Measurements from ENCODE around the gene EIF3J. TPM values are rescaled to one million over a fixed set of nuclear protein-coding genes. Genes with fewer than 3 reads are reported as not detected.
A peak's percentile ranks its signal among the peaks of the same experiment; 100 is the strongest.

EIF3J gene
- total and polyA plus RNA-seq, 2 experiments from 2014 or later: 25.2 to 35.9 TPM

DNA sequence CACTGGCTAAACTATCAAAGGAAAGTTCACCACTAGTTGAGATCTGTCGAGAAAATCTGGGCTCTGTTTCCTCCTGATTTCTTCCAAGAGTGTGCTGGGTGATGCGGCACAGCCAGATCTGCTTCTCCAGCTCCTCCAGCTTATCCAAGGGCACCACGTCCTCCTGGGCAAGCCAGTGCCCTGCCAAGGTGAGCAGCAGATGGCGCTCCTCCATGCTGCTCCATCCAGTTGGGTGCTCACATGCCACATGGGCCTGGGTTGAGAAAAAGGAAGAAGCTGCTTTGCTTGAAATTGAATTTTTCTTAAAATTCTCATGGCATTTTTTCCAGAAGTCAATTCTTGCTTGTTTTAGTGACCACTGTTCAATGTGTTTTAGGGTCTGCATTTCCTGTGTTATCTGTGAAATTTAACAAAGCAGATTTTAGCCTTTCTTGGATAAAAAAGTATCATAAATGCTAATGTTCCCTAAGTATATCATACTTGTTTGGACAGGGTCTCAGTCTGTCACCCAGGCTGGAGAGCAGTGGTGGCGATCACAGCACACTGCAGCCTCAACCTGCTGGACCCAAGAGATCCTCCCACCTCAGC lies 47.3 kb downstream of the EIF3J start:
- WGBS, 2 experiments (ENCODE audit: low coverage in 1 of 2, low lambda C conversion rate in 2 of 2, missing lambda C conversion rate in 2 of 2): 74 to 75% methylated on average over 5 of the region's 5 CpGs
- H3K9me2 ChIP-seq (ENCODE audit: insufficient read depth): no peaks in the 10 kb centered on the region
- no peak overlapping the region for H3K4me3 ChIP-seq
- H3K36me3 ChIP-seq (ENCODE audit: low read depth): peaks cover 72% of the 10 kb centered on the region
- no peak overlapping the region for H3K4me2 ChIP-seq (ENCODE audit: unreplicated experiment)
- no peak for TF ChIP-seq EZH2phosphoT487 (IDR thresholded peaks at IDR 0.05; ENCODE audit: insufficient read depth, low read depth)
- TF ChIP-seq EZH2 (IDR thresholded peaks at IDR 0.05; ENCODE audit: insufficient read depth, poor library complexity, severe bottlenecking): no peak
- no peaks in the 10 kb centered on the region for H3K9me3 ChIP-seq (ENCODE audit: low read depth)
- no peaks in the 10 kb centered on the region; the same call in 1 of the 2 replicates for H3K79me2 ChIP-seq (ENCODE audit: insufficient read depth)
- peak; percentile 45 for DNase-seq
- H3K27me3 ChIP-seq (replicated peaks; ENCODE audit: insufficient read depth): no peaks in the 10 kb centered on the region
- peaks cover 5% of the 10 kb centered on the region; the same call in 1 of the 2 replicates for H3F3A ChIP-seq (ENCODE audit: insufficient read depth)
- no peaks in the 10 kb centered on the region for H3K4me1 ChIP-seq (ENCODE audit: insufficient read depth)
- no peak overlapping the region for H3K9ac ChIP-seq
- in situ Hi-C loops (cut with MboI): loop anchor here (25.0 kb wide), 1 partner anchor 153 kb away; the partner anchor contains the start of gene TRIM69
- no peak overlapping the region for H3K27ac ChIP-seq
- H2AFZ ChIP-seq: no peak overlapping the region
- no peaks in the 10 kb centered on the region for H4K20me1 ChIP-seq (ENCODE audit: insufficient read depth)

DNA sequence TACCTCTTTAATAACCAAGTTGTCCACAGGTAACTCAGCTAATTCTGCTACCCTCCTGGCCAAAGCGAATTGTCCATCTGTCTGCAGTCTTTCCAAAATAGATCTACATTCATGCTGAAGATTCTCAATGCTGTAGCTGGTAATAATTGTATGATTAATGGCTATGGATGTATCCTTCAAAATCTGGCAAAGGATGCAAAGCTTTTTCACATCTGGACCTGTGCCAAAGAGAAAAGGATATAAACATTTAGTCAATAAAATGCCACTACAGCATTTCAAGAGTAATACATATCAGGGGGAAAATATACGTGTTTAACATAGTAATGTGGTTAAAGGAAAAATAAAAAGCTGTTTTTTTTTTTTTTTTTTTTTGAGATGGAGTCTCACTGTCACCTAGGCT lies 48.7 kb downstream of the EIF3J start:
- TF ChIP-seq EZH2 (IDR thresholded peaks at IDR 0.05; ENCODE audit: insufficient read depth, poor library complexity, severe bottlenecking) (no peak), EZH2phosphoT487 (IDR thresholded peaks at IDR 0.05; ENCODE audit: insufficient read depth, low read depth) (no peak)
- H3K4me3 ChIP-seq: no peak overlapping the region
- 83 to 93% methylated on average over 2 of the region's 2 CpGs for WGBS, 2 experiments (ENCODE audit: low coverage in 1 of 2, low lambda C conversion rate in 2 of 2, missing lambda C conversion rate in 2 of 2)
- no peak for DNase-seq
- no peak overlapping the region for H3K4me2 ChIP-seq (ENCODE audit: unreplicated experiment)
- H3K79me2 ChIP-seq (ENCODE audit: insufficient read depth): no peaks in the 10 kb centered on the region; the same call in 1 of the 2 replicates
- no peaks in the 10 kb centered on the region for H4K20me1 ChIP-seq (ENCODE audit: insufficient read depth)
- H2AFZ ChIP-seq: no peak overlapping the region
- no peaks in the 10 kb centered on the region for H3K4me1 ChIP-seq (ENCODE audit: insufficient read depth)
- H3K27me3 ChIP-seq (replicated peaks; ENCODE audit: insufficient read depth): no peaks in the 10 kb centered on the region
- no peak overlapping the region for H3K27ac ChIP-seq
- in situ Hi-C loops (cut with MboI): loop anchor here (25.0 kb wide), 1 partner anchor 152 kb away; the partner anchor contains the start of gene TRIM69
- no peaks in the 10 kb centered on the region for H3K9me3 ChIP-seq (ENCODE audit: low read depth)
- peaks cover 5% of the 10 kb centered on the region; the same call in 1 of the 2 replicates for H3F3A ChIP-seq (ENCODE audit: insufficient read depth)
- H3K36me3 ChIP-seq (ENCODE audit: low read depth): peaks cover 74% of the 10 kb centered on the region
- no peaks in the 10 kb centered on the region for H3K9me2 ChIP-seq (ENCODE audit: insufficient read depth)
- no peak overlapping the region for H3K9ac ChIP-seq

DNA sequence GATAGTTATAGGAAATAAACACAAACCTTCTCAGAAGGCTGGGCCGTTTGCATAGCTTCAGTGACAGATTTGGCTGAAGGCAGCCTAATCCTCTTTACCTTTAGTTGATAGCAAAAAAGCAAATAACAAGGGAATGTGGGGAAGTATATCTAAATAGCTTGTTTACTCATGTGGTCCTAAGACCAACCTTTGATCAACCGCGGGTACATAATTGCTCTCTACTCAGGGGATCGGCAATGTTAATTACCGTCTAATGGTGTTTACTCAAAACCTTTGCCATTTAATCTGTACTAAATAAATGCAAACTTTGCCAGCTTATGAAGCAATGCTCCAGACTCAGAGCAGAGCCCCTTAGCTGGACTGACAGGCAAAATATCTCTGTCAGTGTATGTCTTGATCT lies 51.6 kb downstream of the EIF3J start:
- Histone ChIP-seq H3K9me3 (ENCODE audit: low read depth) (no peaks in the 10 kb centered on the region), H3K4me3 (no peak overlapping the region), H2AFZ (no peak overlapping the region), H4K20me1 (ENCODE audit: insufficient read depth) (no peaks in the 10 kb centered on the region), H3K79me2 (ENCODE audit: insufficient read depth) (no peaks in the 10 kb centered on the region), H3K9me2 (ENCODE audit: insufficient read depth) (no peaks in the 10 kb centered on the region), H3K27me3 (replicated peaks; ENCODE audit: insufficient read depth) (no peaks in the 10 kb centered on the region), H3K27ac (no peak overlapping the region), H3F3A (ENCODE audit: insufficient read depth) (no peaks in the 10 kb centered on the region; the same call in 1 of the 2 replicates), H3K9ac (no peak overlapping the region), H3K4me1 (ENCODE audit: insufficient read depth) (no peaks in the 10 kb centered on the region), H3K36me3 (ENCODE audit: low read depth) (peaks cover 80% of the 10 kb centered on the region), H3K4me2 (ENCODE audit: unreplicated experiment) (no peak overlapping the region)
- TF ChIP-seq EZH2 (IDR thresholded peaks at IDR 0.05; ENCODE audit: insufficient read depth, poor library complexity, severe bottlenecking) (no peak), EZH2phosphoT487 (IDR thresholded peaks at IDR 0.05; ENCODE audit: insufficient read depth, low read depth) (no peak)
- in situ Hi-C loops (cut with MboI): loop anchor here (25.0 kb wide), 1 partner anchor 149 kb away; the partner anchor contains the start of gene TRIM69
- 84 to 95% methylated on average over 5 of the region's 5 CpGs for WGBS, 2 experiments (ENCODE audit: low coverage in 1 of 2, low lambda C conversion rate in 2 of 2, missing lambda C conversion rate in 2 of 2)
- DNase-seq: no peak

DNA sequence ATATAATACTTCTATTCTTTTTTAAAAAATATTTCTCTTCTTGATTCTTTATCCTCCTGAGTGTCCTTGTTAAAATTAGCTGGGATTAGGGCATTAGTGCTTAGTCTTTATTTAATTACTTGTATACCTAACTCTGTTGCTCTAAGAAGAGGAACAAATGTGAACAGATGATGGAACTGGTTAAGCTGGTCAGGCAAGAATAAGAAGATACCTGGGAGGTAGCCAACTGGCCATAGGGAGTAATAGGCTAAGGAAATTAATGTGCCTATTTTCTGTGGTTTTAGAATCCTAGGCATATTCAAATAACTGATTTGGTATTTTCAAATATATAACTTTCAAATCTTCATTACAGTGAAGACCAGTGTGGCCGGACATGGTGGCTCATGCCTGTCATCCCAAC lies 54.4 kb downstream of the EIF3J start:
- H3K9me3 ChIP-seq (ENCODE audit: low read depth): no peaks in the 10 kb centered on the region
- H2AFZ ChIP-seq: no peak overlapping the region
- TF ChIP-seq EZH2 (IDR thresholded peaks at IDR 0.05; ENCODE audit: insufficient read depth, poor library complexity, severe bottlenecking) (no peak), EZH2phosphoT487 (IDR thresholded peaks at IDR 0.05; ENCODE audit: insufficient read depth, low read depth) (no peak)
- in situ Hi-C loops (cut with MboI): loop anchor here (25.0 kb wide), 1 partner anchor 146 kb away; the partner anchor contains the start of gene TRIM69
- no peak overlapping the region for H3K4me2 ChIP-seq (ENCODE audit: unreplicated experiment)
- no peak overlapping the region for H3K9ac ChIP-seq
- no peaks in the 10 kb centered on the region for H3F3A ChIP-seq (ENCODE audit: insufficient read depth)
- H3K36me3 ChIP-seq (ENCODE audit: low read depth): peaks cover 67% of the 10 kb centered on the region
- no peaks in the 10 kb centered on the region for H3K27me3 ChIP-seq (replicated peaks; ENCODE audit: insufficient read depth)
- 96 to 100% methylated on average over 1 of the region's 1 CpG for WGBS, 2 experiments (ENCODE audit: low coverage in 1 of 2, low lambda C conversion rate in 2 of 2, missing lambda C conversion rate in 2 of 2)
- H4K20me1 ChIP-seq (ENCODE audit: insufficient read depth): no peaks in the 10 kb centered on the region
- no peaks in the 10 kb centered on the region for H3K4me1 ChIP-seq (ENCODE audit: insufficient read depth)
- DNase-seq: no peak
- H3K9me2 ChIP-seq (ENCODE audit: insufficient read depth): no peaks in the 10 kb centered on the region
- no peak overlapping the region for H3K4me3 ChIP-seq
- H3K79me2 ChIP-seq (ENCODE audit: insufficient read depth): no peaks in the 10 kb centered on the region
- H3K27ac ChIP-seq: no peak overlapping the region

Measured in GM23248 (cell line).